ENCODE measurements around the gene DMD.
"Not testable (repeated sequence)": the region's sequence is repeated elsewhere in the genome, so short reads cannot be mapped to it uniquely, and the experiment has no call there.

The DMD gene

DNA sequence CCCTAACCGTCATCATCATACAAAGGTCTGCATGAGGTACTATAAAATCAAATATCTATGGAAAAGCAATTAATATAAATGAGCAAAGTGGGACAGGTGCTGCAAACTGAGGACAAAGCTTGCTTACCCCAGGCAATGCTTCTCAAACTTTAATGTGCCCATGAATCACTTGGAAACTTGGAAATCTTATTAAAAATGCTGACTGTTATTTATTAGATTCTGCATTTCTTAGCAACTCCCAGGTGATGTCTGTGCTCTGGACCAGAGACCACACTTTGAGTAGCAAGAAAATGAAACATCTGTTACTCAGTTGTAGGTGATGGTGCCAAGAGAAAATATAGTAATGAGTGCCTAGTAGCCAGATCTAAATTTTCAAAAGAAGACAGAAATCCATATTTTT, 1249.1 kb downstream of the DMD start:
- no peak for DNase-seq (ENCODE audit: low read depth)
- TF ChIP-seq, protein P1, sequence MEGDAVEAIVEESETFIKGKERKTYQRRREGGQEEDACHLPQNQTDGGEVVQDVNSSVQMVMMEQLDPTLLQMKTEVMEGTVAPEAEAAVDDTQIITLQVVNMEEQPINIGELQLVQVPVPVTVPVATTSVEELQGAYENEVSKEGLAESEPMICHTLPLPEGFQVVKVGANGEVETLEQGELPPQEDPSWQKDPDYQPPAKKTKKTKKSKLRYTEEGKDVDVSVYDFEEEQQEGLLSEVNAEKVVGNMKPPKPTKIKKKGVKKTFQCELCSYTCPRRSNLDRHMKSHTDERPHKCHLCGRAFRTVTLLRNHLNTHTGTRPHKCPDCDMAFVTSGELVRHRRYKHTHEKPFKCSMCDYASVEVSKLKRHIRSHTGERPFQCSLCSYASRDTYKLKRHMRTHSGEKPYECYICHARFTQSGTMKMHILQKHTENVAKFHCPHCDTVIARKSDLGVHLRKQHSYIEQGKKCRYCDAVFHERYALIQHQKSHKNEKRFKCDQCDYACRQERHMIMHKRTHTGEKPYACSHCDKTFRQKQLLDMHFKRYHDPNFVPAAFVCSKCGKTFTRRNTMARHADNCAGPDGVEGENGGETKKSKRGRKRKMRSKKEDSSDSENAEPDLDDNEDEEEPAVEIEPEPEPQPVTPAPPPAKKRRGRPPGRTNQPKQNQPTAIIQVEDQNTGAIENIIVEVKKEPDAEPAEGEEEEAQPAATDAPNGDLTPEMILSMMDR (IDR thresholded peaks at IDR 0.05; ENCODE audit: insufficient read depth, low read depth, low read length, missing control alignments): no peak
- H3K4me3 ChIP-seq (ENCODE audit: low read length): no peak overlapping the region

DNA sequence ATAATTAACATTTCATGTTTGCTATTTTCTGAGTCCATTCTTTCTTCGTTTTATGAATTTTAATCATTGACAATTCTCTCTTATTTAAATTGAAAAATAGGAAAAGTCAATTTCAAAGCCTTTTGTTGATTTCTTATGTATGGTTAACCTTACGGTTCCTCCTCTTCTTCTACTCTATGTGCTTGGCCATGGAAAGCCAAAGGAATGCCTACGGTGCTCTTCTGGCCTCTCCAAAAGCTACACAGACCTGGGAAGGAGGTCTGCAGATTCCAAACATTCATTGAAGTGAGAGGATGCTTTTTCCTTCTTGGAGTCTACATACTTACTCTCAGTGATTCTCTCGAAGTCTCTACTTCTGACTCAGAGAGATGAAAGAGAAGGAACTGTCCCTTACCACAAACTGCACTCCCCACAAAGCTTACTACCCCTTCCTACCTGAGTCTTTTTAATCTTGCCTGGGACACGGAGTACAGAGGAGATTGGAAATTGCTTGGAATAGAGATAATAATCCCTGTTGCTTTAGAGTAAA, 1276.4 kb downstream of the DMD start:
- no peak overlapping the region for H3K4me3 ChIP-seq (ENCODE audit: low read length)
- TF ChIP-seq, protein P1 (IDR thresholded peaks at IDR 0.05; ENCODE audit: insufficient read depth, low read depth, low read length, missing control alignments): no peak
- DNase-seq (ENCODE audit: low read depth): no peak

DNA sequence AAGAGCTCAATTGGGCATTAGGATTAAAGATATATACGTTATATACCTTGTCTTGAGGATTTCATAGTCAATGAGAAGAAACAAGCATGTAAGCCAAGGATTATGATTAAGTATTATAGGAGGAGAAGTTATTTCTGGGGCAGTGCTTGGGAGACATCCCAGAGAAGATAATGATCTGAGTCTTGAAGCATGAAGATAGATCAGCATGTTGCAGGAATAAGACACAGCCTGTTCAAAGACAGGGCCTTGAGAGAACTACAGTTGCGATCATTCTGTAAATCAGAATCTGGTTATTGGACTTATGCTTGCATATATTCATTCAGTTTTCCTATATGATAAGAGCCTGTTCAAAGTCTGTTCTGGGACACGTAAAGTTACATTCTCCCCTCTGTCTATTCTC, 1277.3 kb downstream of the DMD start:
- no peak for DNase-seq (ENCODE audit: low read depth)
- no peak overlapping the region for H3K4me3 ChIP-seq (ENCODE audit: low read length)
- TF ChIP-seq, protein P1 (IDR thresholded peaks at IDR 0.05; ENCODE audit: insufficient read depth, low read depth, low read length, missing control alignments): no peak

- no peak overlapping the region for H3K4me3 ChIP-seq (ENCODE audit: low read length)
- TF ChIP-seq, protein P1 (IDR thresholded peaks at IDR 0.05; ENCODE audit: insufficient read depth, low read depth, low read length, missing control alignments): no peak
- DNase-seq (ENCODE audit: low read depth): no peak
These were observed 1278.6 kb downstream of the DMD start for GRCh38 chrX:31932769-31933168.

DNA sequence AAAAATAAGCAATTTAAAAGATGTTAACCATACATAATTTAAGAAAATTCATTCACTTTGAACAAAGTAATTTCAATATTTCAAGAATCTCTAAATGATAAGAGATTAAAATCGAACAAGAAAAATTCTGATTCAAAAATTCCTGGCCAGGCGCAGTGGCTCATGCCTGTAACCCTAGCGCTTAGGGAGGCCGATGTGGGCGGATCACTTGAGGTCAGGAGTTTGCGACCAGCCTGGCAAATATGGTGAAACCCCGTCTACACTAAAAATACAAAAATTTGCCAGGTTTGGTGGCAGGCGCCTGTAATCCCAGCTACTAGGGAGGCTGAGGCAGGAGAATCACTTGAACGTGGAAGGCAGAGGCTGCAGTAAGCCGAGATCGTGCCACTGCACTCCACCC, 1279.0 kb downstream of the DMD start:
- DNase-seq (ENCODE audit: low read depth); H3K4me3 ChIP-seq (ENCODE audit: low read length): not testable (repeated sequence)

GRCh38 chrX:31931225-31931624, 1280.1 kb downstream of the DMD start:
- TF ChIP-seq, protein P1 (IDR thresholded peaks at IDR 0.05; ENCODE audit: insufficient read depth, low read depth, low read length, missing control alignments): no peak
- no peak overlapping the region for H3K4me3 ChIP-seq (ENCODE audit: low read length)
- DNase-seq (ENCODE audit: low read depth): peak; percentile 78

DNA sequence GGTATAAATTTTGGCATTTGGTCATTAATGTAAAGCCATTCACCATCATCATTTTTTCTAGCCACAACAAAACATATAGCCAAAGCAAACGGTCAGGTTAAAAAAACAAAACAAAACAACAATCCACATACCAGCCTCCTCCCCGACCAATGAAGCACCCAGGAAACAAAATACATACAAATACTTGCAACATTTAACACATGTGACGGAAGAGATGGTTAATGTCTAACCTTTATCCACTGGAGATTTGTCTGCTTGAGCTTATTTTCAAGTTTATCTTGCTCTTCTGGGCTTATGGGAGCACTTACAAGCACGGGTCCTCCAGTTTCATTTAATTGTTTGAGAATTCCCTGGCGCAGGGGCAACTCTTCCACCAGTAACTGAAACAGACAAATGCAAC, 1282.0 kb downstream of the DMD start:
- TF ChIP-seq, protein P1 (IDR thresholded peaks at IDR 0.05; ENCODE audit: insufficient read depth, low read depth, low read length, missing control alignments): no peak
- DNase-seq (ENCODE audit: low read depth): no peak

More for the DNA sequence above, 1282.0 kb downstream of the DMD start:
- H3K4me3 ChIP-seq (ENCODE audit: low read length): no peak overlapping the region
